HEK293 (cell line): Measurements from ENCODE around the gene TSR3.

Experiments
- BCL11B ChIP-seq: fragments of 450-650 bp; formaldehyde crosslinking; IDR thresholded peaks from 2 replicates; pipeline ENCODE4 v1.5.1; 2016; ENCODE audit warnings: low read depth, missing biosample characterization, missing genetic modification characterization
- EGR2 ChIP-seq: fragments of 450-650 bp; formaldehyde crosslinking; IDR thresholded peaks from 2 replicates; pipeline ENCODE4 v1.5.1; 2016; ENCODE audit warnings: low read depth, missing biosample characterization, missing genetic modification characterization
- FEZF1 ChIP-seq: fragments of 450-650 bp; formaldehyde crosslinking; IDR thresholded peaks from 2 replicates; pipeline ENCODE4 v1.5.1; 2016; ENCODE audit warnings: missing biosample characterization, missing genetic modification characterization
- GLIS2 ChIP-seq: fragments of 450-650 bp; formaldehyde crosslinking; IDR thresholded peaks from 2 replicates; pipeline ENCODE4 v1.5.1; 2016; ENCODE audit warnings: missing biosample characterization, missing genetic modification characterization
- KLF7 ChIP-seq: fragments of 450-650 bp; formaldehyde crosslinking; IDR thresholded peaks from 2 replicates; pipeline ENCODE4 v1.5.1; 2016; ENCODE audit warnings: missing biosample characterization, missing genetic modification characterization, borderline replicate concordance
- KLF8 ChIP-seq: fragments of 450-650 bp; formaldehyde crosslinking; IDR thresholded peaks from 2 replicates; pipeline ENCODE4 v1.5.1; 2016; ENCODE audit warnings: missing biosample characterization, missing genetic modification characterization
- KLF9 ChIP-seq: fragments of 450-650 bp; formaldehyde crosslinking; IDR thresholded peaks from 2 replicates; pipeline ENCODE4 v1.5.1; 2016; ENCODE audit warnings: missing biosample characterization, missing genetic modification characterization, low read depth
- REPIN1 ChIP-seq: fragments of 450-650 bp; formaldehyde crosslinking; IDR thresholded peaks from 2 replicates; pipeline ENCODE4 v1.5.1; 2017; ENCODE audit warnings: missing biosample characterization, missing genetic modification characterization, low read depth
- SP7 ChIP-seq: fragments of 450-650 bp; formaldehyde crosslinking; IDR thresholded peaks from 2 replicates; pipeline ENCODE4 v1.5.1; 2016; ENCODE audit warnings: missing biosample characterization, missing genetic modification characterization
- WT1 ChIP-seq: fragments of 450-650 bp; formaldehyde crosslinking; IDR thresholded peaks from 2 replicates; pipeline ENCODE4 v1.5.1; 2016; ENCODE audit warnings: missing biosample characterization, missing genetic modification characterization
- ZBTB21 ChIP-seq: fragments of 450-650 bp; formaldehyde crosslinking; IDR thresholded peaks from 2 replicates; pipeline ENCODE4 v1.5.1; 2017; ENCODE audit warnings: missing biosample characterization, missing genetic modification characterization
- ZBTB48 ChIP-seq: fragments of 450-650 bp; formaldehyde crosslinking; IDR thresholded peaks from 2 replicates; pipeline ENCODE4 v1.5.1; 2016; ENCODE audit warnings: missing biosample characterization, missing genetic modification characterization
- ZNF184 ChIP-seq: fragments of 450-650 bp; IDR thresholded peaks from 2 replicates; pipeline ENCODE4 v1.5.1; 2018; ENCODE audit warnings: missing biosample characterization, mild to moderate bottlenecking, missing genetic modification characterization
- ZNF274 ChIP-seq, 2 experiments: fragments of 200-500 bp in 1 of 2; fragments of 450-650 bp in 1 of 2; sonication (Bioruptor generic) in 1 of 2; formaldehyde crosslinking in 1 of 2; IDR thresholded peaks; 2 replicates each; pipeline versions ENCODE4 v1.5.1 to v1.6.1; 2014 to 2016; ENCODE audit warnings: borderline replicate concordance in 1 of 2, inconsistent platforms in 1 of 2, low read length in 1 of 2, missing biosample characterization in 1 of 2, missing genetic modification characterization in 1 of 2
- ZNF416 ChIP-seq: fragments of 450-650 bp; formaldehyde crosslinking; IDR thresholded peaks from 2 replicates; pipeline ENCODE4 v1.5.1; 2016; ENCODE audit warnings: missing biosample characterization, missing genetic modification characterization
- ZNF555 ChIP-seq: fragments of 450-650 bp; formaldehyde crosslinking; conservative IDR thresholded peaks from 2 replicates; pipeline ENCODE4 v1.5.1; 2017; ENCODE audit warnings: missing biosample characterization, mild to moderate bottlenecking, missing genetic modification characterization, inconsistent platforms
- ZNF561 ChIP-seq: fragments of 450-650 bp; IDR thresholded peaks from 2 replicates; pipeline ENCODE4 v1.5.1; 2018; ENCODE audit warnings: missing biosample characterization, missing genetic modification characterization, borderline replicate concordance
- ZNF623 ChIP-seq: fragments of 450-650 bp; formaldehyde crosslinking; IDR thresholded peaks from 2 replicates; pipeline ENCODE4 v1.5.1; 2016; ENCODE audit warnings: missing biosample characterization, missing genetic modification characterization
- ZNF639 ChIP-seq: fragments of 450-650 bp; formaldehyde crosslinking; IDR thresholded peaks from 2 replicates; pipeline ENCODE4 v1.5.1; 2016; ENCODE audit warnings: missing biosample characterization, missing genetic modification characterization
- ZNF707 ChIP-seq: fragments of 450-650 bp; formaldehyde crosslinking; IDR thresholded peaks from 2 replicates; pipeline ENCODE4 v1.5.1; 2016; ENCODE audit warnings: missing biosample characterization, missing genetic modification characterization
- ZSCAN5A ChIP-seq: fragments of 450-650 bp; formaldehyde crosslinking; IDR thresholded peaks from 2 replicates; pipeline ENCODE4 v1.5.1; 2016; ENCODE audit warnings: missing biosample characterization, missing genetic modification characterization
- TF ChIP-seq, protein P1 (sequence below): fragments of 450-650 bp; formaldehyde crosslinking; IDR thresholded peaks from 2 replicates; pipeline ENCODE4 v1.5.1; 2017; ENCODE audit warnings: missing biosample characterization, missing genetic modification characterization
- TF ChIP-seq, protein P2 (sequence below): fragments of 450-650 bp; formaldehyde crosslinking; IDR thresholded peaks from 2 replicates; pipeline ENCODE4 v1.5.1; 2016; ENCODE audit warnings: missing biosample characterization, missing genetic modification characterization, low read depth
- TF ChIP-seq, protein P3 (sequence below): fragments of 450-650 bp; formaldehyde crosslinking; IDR thresholded peaks from 2 replicates; pipeline ENCODE4 v1.5.1; 2016; ENCODE audit warnings: missing biosample characterization, missing genetic modification characterization
- TF ChIP-seq, protein P4 (sequence below): fragments of 450-650 bp; formaldehyde crosslinking; IDR thresholded peaks from 2 replicates; pipeline ENCODE4 v1.5.0; 2017; ENCODE audit warnings: missing biosample characterization, missing genetic modification characterization, borderline replicate concordance
- TF ChIP-seq, protein P5 (sequence below): fragments of 450-650 bp; formaldehyde crosslinking; IDR thresholded peaks from 2 replicates; pipeline ENCODE4 v1.5.1; 2017; ENCODE audit warnings: missing biosample characterization, missing genetic modification characterization

Gene TSR3

DNA sequence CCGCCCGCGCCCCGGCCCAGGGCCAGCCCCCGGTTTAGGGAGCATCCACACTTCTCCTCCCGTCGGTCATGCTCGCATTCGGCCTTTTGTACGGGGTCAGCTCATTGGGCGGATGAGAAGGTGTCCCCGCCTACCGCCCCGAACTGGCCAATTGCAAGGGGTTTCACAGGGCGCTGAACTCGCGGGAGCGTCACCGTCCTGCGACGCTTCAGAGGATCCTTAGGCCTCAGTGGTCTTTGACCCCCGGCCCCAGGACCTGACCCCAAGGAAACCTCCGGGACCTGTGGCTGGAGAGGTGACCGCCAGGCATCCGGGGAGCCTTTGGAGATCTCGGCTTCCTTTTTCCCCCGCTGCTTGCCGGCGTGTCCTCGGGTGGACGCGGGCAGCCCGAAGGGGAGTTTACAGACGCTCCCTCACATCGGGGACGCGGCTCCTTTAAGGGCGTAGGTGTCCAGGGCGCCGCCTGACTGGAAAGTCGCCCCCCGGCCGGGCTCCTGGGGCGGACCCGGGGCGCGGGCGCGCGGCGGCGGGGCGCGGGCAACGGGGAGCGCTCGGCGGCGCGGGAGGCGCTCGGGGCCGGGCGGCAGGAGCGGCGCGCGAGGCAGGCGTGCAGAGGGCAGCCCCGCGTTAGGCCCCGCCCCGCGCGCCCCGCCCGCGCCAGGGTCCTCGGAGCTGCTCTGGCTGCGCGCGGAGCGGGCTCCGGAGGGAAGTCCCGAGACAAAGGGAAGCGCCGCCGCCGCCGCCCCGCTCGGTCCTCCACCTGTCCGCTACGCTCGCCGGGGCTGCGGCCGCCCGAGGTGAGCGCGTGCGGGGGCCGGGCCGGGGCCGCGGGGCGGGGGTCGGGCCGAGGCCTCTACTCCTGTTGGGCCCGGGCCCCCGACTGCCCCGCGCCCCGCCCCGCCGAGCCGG lies 42.4 kb downstream of the TSR3 start, which contains the start of gene UBE2I (continued):
- TF ChIP-seq, protein P1, sequence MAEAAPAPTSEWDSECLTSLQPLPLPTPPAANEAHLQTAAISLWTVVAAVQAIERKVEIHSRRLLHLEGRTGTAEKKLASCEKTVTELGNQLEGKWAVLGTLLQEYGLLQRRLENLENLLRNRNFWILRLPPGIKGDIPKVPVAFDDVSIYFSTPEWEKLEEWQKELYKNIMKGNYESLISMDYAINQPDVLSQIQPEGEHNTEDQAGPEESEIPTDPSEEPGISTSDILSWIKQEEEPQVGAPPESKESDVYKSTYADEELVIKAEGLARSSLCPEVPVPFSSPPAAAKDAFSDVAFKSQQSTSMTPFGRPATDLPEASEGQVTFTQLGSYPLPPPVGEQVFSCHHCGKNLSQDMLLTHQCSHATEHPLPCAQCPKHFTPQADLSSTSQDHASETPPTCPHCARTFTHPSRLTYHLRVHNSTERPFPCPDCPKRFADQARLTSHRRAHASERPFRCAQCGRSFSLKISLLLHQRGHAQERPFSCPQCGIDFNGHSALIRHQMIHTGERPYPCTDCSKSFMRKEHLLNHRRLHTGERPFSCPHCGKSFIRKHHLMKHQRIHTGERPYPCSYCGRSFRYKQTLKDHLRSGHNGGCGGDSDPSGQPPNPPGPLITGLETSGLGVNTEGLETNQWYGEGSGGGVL (tag by site-specific recombination), result 0 out of 2 replicates have a peak, but pooled peaks have one; percentile 7
- TF ChIP-seq FEZF1 (tag by site-specific recombination), result peak; percentile 53
- 0 out of 2 replicates have a peak, but pooled peaks have one; percentile 62 for TF ChIP-seq ZBTB21 (tag by site-specific recombination)
- TF ChIP-seq KLF8, result peak; percentile 93
- no peak for TF ChIP-seq REPIN1 (tag by site-specific recombination)
- 0 out of 2 replicates have a peak, but pooled peaks have one; percentile 45 for TF ChIP-seq ZNF184 (tag by site-specific recombination)
- TF ChIP-seq, protein P2, sequence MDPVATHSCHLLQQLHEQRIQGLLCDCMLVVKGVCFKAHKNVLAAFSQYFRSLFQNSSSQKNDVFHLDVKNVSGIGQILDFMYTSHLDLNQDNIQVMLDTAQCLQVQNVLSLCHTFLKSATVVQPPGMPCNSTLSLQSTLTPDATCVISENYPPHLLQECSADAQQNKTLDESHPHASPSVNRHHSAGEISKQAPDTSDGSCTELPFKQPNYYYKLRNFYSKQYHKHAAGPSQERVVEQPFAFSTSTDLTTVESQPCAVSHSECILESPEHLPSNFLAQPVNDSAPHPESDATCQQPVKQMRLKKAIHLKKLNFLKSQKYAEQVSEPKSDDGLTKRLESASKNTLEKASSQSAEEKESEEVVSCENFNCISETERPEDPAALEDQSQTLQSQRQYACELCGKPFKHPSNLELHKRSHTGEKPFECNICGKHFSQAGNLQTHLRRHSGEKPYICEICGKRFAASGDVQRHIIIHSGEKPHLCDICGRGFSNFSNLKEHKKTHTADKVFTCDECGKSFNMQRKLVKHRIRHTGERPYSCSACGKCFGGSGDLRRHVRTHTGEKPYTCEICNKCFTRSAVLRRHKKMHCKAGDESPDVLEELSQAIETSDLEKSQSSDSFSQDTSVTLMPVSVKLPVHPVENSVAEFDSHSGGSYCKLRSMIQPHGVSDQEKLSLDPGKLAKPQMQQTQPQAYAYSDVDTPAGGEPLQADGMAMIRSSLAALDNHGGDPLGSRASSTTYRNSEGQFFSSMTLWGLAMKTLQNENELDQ (tag by site-specific recombination), result no peak
- peak; percentile 94 for TF ChIP-seq BCL11B (tag by site-specific recombination)
- no peak for TF ChIP-seq ZNF555 (tag by site-specific recombination)
- peak; percentile 93 for TF ChIP-seq ZNF561 (tag by site-specific recombination)
- no peak for TF ChIP-seq ZNF274 (IDR thresholded peaks at IDR 0.05; ENCODE audit: low read length)
- no peak for TF ChIP-seq ZNF274 (tag by site-specific recombination; IDR thresholded peaks at IDR 0.05; ENCODE audit: borderline replicate concordance)
- no peak for TF ChIP-seq ZNF416 (tag by site-specific recombination)
- TF ChIP-seq SP7 (tag by site-specific recombination), result peak; percentile 93
- peak; percentile 90; the same call in 1 of the 2 replicates for TF ChIP-seq ZSCAN5A (tag by site-specific recombination)
- TF ChIP-seq KLF9 (tag by site-specific recombination), result peak; percentile 11; the same call in 1 of the 2 replicates
- peak; percentile 94 for TF ChIP-seq KLF7 (tag by site-specific recombination)
- TF ChIP-seq, protein P3, sequence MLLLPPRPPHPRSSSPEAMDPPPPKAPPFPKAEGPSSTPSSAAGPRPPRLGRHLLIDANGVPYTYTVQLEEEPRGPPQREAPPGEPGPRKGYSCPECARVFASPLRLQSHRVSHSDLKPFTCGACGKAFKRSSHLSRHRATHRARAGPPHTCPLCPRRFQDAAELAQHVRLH (tag by site-specific recombination), result peak; percentile 85; the same call in 1 of the 2 replicates
- peak; percentile 4; the same call in 1 of the 2 replicates for TF ChIP-seq GLIS2 (tag by site-specific recombination)
- TF ChIP-seq WT1, result peak; percentile 40; the same call in 1 of the 2 replicates
- peak; percentile 100 for TF ChIP-seq ZBTB48
- peak; percentile 43 for TF ChIP-seq ZNF623 (tag by site-specific recombination)
- TF ChIP-seq EGR2 (tag by site-specific recombination), result no peak
- TF ChIP-seq, protein P4, sequence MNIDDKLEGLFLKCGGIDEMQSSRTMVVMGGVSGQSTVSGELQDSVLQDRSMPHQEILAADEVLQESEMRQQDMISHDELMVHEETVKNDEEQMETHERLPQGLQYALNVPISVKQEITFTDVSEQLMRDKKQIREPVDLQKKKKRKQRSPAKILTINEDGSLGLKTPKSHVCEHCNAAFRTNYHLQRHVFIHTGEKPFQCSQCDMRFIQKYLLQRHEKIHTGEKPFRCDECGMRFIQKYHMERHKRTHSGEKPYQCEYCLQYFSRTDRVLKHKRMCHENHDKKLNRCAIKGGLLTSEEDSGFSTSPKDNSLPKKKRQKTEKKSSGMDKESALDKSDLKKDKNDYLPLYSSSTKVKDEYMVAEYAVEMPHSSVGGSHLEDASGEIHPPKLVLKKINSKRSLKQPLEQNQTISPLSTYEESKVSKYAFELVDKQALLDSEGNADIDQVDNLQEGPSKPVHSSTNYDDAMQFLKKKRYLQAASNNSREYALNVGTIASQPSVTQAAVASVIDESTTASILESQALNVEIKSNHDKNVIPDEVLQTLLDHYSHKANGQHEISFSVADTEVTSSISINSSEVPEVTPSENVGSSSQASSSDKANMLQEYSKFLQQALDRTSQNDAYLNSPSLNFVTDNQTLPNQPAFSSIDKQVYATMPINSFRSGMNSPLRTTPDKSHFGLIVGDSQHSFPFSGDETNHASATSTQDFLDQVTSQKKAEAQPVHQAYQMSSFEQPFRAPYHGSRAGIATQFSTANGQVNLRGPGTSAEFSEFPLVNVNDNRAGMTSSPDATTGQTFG (tag by site-specific recombination), result peak; percentile 72; the same call in 1 of the 2 replicates
- TF ChIP-seq, protein P5, sequence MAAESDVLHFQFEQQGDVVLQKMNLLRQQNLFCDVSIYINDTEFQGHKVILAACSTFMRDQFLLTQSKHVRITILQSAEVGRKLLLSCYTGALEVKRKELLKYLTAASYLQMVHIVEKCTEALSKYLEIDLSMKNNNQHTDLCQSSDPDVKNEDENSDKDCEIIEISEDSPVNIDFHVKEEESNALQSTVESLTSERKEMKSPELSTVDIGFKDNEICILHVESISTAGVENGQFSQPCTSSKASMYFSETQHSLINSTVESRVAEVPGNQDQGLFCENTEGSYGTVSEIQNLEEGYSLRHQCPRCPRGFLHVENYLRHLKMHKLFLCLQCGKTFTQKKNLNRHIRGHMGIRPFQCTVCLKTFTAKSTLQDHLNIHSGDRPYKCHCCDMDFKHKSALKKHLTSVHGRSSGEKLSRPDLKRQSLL (tag by site-specific recombination), result 0 out of 2 replicates have a peak, but pooled peaks have one; percentile 18
- no peak for TF ChIP-seq ZNF707 (tag by site-specific recombination)
- peak; percentile 99 for TF ChIP-seq ZNF639 (tag by site-specific recombination)
